ENCODE data around the gene RRAGC. TPM values are rescaled to one million over a fixed set of nuclear protein-coding genes. Genes with fewer than 3 reads are reported as not detected.
A peak's percentile ranks its signal among the peaks of the same experiment; 100 is the strongest.

Gene RRAGC
- total RNA-seq, 5 donors from 2014 or later (not counting 1 experiment from before 2014, with no cell fraction given): 14.8 to 22.1 (median 18.8) TPM

DNA sequence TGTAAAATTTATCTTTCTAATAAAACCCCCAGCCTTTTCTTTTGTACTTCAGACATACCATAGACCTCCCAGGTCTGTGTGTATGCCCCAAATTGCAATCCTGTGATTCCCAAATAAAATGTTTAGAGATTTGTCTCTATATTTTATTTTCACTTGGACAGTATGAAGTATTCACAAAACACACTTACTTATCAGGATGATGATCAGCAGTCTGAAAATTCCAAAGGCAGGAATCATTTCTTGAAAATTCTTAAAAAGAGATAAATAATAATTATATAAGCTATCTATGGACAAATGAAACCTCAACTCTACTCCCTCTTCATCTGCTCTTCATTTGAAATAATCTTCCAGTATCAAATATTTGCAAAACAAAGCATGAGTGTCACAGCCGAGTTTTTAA, 33.4 kb upstream of the RRAGC start:
- no peaks in the 10 kb centered on the region for H3K4me1 ChIP-seq (ENCODE audit: control insufficient read depth in 1 of 2, extremely low read depth in 1 of 2, insufficient read depth in 2 of 2, low read length in 2 of 2)
- no peak overlapping the region for H3K27ac ChIP-seq (ENCODE audit: low read length)
- no peak overlapping the region for H3K4me3 ChIP-seq (ENCODE audit: control insufficient read depth in 1 of 2, extremely low read depth in 1 of 2, low read length in 1 of 2)
- Mint-ChIP-seq H3K4me1 (peaks cover 0 to 7% (median 0%) of the 10 kb centered on the region in 3 donors), H3K9me3 (no peaks in the 10 kb centered on the region), H3K27ac (no peak overlapping the region), H3K4me3 (no peak overlapping the region), H3K36me3 (no peaks in the 10 kb centered on the region), H3K27me3 (no peaks in the 10 kb centered on the region)
- no CpG with 5 or more reads among the region's 1 CpG for WGBS (ENCODE audit: insufficient coverage)
- H3K36me3 ChIP-seq (ENCODE audit: control insufficient read depth in 2 of 2, extremely low read depth in 1 of 2, insufficient read depth in 1 of 2, low read length in 1 of 2): no peaks in the 10 kb centered on the region
- no peaks in the 10 kb centered on the region for H3K9me3 ChIP-seq
- no peak for DNase-seq
- H3K27me3 ChIP-seq (replicated peaks in 1 of 2; ENCODE audit: control insufficient read depth in 2 of 2, extremely low read depth in 1 of 2, insufficient read depth in 2 of 2, low read length in 1 of 2): no peaks in the 10 kb centered on the region
- POLR2A ChIA-PET: no interaction called here
- CTCF ChIA-PET: no interaction called here
- no peak for ATAC-seq (replicated peaks in 1 of 4)

DNA sequence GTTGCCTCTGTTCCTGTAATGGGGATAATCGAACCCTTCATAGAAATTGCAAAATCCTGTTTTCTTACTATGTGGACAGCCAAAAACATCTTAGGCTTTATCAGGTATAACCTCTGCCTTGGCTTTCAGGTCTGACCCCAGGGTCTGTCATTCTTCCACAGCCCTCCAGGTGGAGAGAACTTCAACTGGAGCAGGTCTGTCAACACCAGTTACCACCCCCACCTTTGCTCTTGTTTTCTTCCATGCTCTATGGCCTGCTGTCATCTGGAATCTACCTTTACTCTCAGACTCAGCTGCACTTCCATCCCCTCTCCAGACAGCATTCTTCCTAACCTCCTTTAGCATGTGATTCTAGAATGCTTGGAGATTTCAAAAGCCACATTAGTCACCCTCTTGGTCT, 32.2 kb upstream of the RRAGC start:
- H3K36me3 Mint-ChIP-seq: no peaks in the 10 kb centered on the region
- H3K27ac Mint-ChIP-seq: no peak overlapping the region
- WGBS (ENCODE audit: insufficient coverage): no CpG with 5 or more reads among the region's 1 CpG
- H3K36me3 ChIP-seq (ENCODE audit: control insufficient read depth in 2 of 2, extremely low read depth in 1 of 2, insufficient read depth in 1 of 2, low read length in 1 of 2): no peaks in the 10 kb centered on the region
- H3K4me3 ChIP-seq (ENCODE audit: control insufficient read depth in 1 of 2, extremely low read depth in 1 of 2, low read length in 1 of 2): no peak overlapping the region
- no peaks in the 10 kb centered on the region for H3K4me1 ChIP-seq (ENCODE audit: control insufficient read depth in 1 of 2, extremely low read depth in 1 of 2, insufficient read depth in 2 of 2, low read length in 2 of 2)
- H3K27ac ChIP-seq (ENCODE audit: low read length): no peak overlapping the region
- no peak overlapping the region for H3K4me3 Mint-ChIP-seq
- H3K27me3 ChIP-seq (replicated peaks in 1 of 2; ENCODE audit: control insufficient read depth in 2 of 2, extremely low read depth in 1 of 2, insufficient read depth in 2 of 2, low read length in 1 of 2): no peaks in the 10 kb centered on the region
- ATAC-seq (replicated peaks in 1 of 4) (peak in 1 of 4 experiments; percentile 59), DNase-seq (peak in 12 of 35 experiments; percentile 1 to 36 (median 6))
- ChIA-PET CTCF (no interaction called here), POLR2A (no interaction called here)
- H3K9me3 ChIP-seq: no peaks in the 10 kb centered on the region
- no peaks in the 10 kb centered on the region for H3K27me3 Mint-ChIP-seq
- H3K4me1 Mint-ChIP-seq: peaks cover 0 to 7% (median 1%) of the 10 kb centered on the region in 3 donors
- no peaks in the 10 kb centered on the region for H3K9me3 Mint-ChIP-seq

DNA sequence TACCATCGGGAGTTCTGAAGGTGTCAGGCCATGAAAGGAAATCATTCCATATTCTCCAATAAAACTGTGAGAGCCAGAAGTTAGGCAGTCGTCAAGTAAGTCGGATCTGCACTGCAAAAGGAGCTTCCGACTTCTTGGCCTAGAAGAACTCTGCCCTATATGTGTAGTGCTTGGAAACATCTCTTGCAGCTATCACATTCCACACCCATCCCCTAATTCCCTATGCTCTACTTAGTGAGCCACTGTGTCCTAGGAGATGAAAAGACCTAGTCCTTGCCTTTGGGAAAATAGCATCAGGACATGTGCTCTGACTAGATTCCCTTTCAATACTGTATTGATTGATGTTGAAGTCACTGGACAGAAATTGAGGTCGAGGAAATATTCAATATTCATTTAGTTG, 30.0 kb upstream of the RRAGC start:
- no peaks in the 10 kb centered on the region for H3K9me3 Mint-ChIP-seq
- Histone ChIP-seq H3K27me3 (replicated peaks in 1 of 2; ENCODE audit: control insufficient read depth in 2 of 2, extremely low read depth in 1 of 2, insufficient read depth in 2 of 2, low read length in 1 of 2) (no peaks in the 10 kb centered on the region), H3K9me3 (no peaks in the 10 kb centered on the region), H3K27ac (ENCODE audit: low read length) (no peak overlapping the region), H3K4me1 (ENCODE audit: control insufficient read depth in 1 of 2, extremely low read depth in 1 of 2, insufficient read depth in 2 of 2, low read length in 2 of 2) (no peaks in the 10 kb centered on the region), H3K4me3 (ENCODE audit: control insufficient read depth in 1 of 2, extremely low read depth in 1 of 2, low read length in 1 of 2) (no peak overlapping the region), H3K36me3 (ENCODE audit: control insufficient read depth in 2 of 2, extremely low read depth in 1 of 2, insufficient read depth in 1 of 2, low read length in 1 of 2) (no peaks in the 10 kb centered on the region)
- ChIA-PET CTCF (interaction anchor here in 1 of 2 donors (0.7 kb wide), 1 partner anchor 358 kb away, joined by 6 read pairs; no protein-coding TSS in a partner anchor), POLR2A (interaction anchor here in 1 of 2 donors (0.6 kb wide), 2 partner anchors 46 to 64 kb away, joined by 6 to 8 read pairs; no protein-coding TSS in a partner anchor)
- no CpG with 5 or more reads among the region's 5 CpGs for WGBS (ENCODE audit: insufficient coverage)
- DNase-seq: no peak
- H3K36me3 Mint-ChIP-seq: no peaks in the 10 kb centered on the region
- no peak overlapping the region for H3K4me3 Mint-ChIP-seq
- H3K27ac Mint-ChIP-seq: no peak overlapping the region
- peaks cover 0 to 7% (median 5%) of the 10 kb centered on the region in 3 donors for H3K4me1 Mint-ChIP-seq
- H3K27me3 Mint-ChIP-seq: no peaks in the 10 kb centered on the region
- ATAC-seq (replicated peaks in 1 of 4): no peak

DNA sequence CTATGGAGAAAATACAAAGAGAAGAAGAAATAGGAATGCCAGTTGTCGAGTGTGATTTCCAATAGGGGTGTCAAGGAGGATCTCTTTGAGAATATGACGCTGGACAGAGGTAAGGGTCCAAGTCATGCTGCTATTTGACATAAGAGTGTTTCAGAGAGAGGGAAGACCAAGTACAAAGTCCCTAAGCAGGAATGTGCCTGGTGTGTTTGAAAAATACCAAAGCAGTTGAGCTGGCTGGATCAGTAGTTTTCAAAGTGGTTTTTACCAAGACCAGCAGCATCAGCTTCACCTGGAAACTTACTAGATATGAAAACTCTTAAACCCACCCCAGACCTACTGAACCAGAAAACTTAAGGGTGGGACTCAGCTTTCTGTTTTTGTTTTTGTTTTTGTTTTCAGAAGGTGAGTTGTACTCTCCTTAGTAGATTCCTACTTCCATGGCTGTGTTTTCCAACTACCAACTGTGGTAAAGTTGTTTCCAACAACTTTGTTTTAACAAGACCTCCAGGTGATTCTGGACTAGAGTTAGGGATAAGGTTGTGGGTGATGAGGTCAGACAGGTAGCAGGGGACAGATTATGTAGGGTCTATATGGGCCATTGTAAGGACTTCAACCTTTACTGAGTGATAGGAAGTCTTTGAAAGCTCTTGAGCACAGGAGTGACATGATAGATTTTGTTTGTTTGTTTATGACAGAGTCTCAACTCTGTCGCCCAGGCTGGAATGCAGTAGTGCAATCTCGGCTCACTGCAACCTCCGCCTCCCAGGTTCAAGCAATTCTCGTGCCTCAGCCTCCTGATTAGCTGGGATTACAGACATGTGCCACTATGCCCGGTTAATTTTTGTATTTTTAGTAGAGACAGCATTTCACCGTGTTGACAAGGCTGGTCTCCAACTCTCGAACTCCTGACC, 29.1 kb upstream of the RRAGC start:
- no peaks in the 10 kb centered on the region for H3K27me3 Mint-ChIP-seq
- no peak overlapping the region for H3K27ac Mint-ChIP-seq
- Histone ChIP-seq H3K27me3 (replicated peaks in 1 of 2; ENCODE audit: control insufficient read depth in 2 of 2, extremely low read depth in 1 of 2, insufficient read depth in 2 of 2, low read length in 1 of 2) (no peaks in the 10 kb centered on the region), H3K36me3 (ENCODE audit: control insufficient read depth in 2 of 2, extremely low read depth in 1 of 2, insufficient read depth in 1 of 2, low read length in 1 of 2) (no peaks in the 10 kb centered on the region), H3K4me1 (ENCODE audit: control insufficient read depth in 1 of 2, extremely low read depth in 1 of 2, insufficient read depth in 2 of 2, low read length in 2 of 2) (no peaks in the 10 kb centered on the region), H3K4me3 (ENCODE audit: control insufficient read depth in 1 of 2, extremely low read depth in 1 of 2, low read length in 1 of 2) (no peak overlapping the region), H3K27ac (ENCODE audit: low read length) (no peak overlapping the region), H3K9me3 (no peaks in the 10 kb centered on the region)
- no peak overlapping the region for H3K4me3 Mint-ChIP-seq
- no peak for DNase-seq
- H3K36me3 Mint-ChIP-seq: no peaks in the 10 kb centered on the region
- CTCF ChIA-PET: no interaction called here
- POLR2A ChIA-PET: no interaction called here
- WGBS (ENCODE audit: insufficient coverage): 95% methylated on average over 8 of the region's 9 CpGs
- no peak for ATAC-seq (replicated peaks in 1 of 4)
- no peaks in the 10 kb centered on the region for H3K9me3 Mint-ChIP-seq
- H3K4me1 Mint-ChIP-seq: peaks cover 0 to 7% (median 5%) of the 10 kb centered on the region in 3 donors

DNA sequence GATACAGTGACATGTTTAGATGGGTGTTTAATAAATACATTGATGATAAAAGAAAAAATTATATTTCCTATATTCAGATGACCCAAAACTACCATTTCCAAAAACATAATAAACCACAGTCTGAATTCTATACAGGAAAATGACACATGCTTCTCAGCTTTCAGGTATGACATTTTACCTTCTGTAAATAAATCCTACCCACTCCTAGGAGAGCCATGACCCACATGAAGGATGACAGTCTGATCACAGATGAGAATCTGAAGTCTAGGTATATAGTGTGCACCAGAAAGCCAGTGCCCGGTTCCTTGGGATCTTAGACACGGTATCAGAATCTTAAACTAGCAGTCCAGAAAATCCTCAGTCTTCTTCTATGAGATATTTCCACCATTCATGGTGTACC, 25.5 kb upstream of the RRAGC start:
- H3K36me3 Mint-ChIP-seq: no peaks in the 10 kb centered on the region
- DNase-seq (no peak), ATAC-seq (replicated peaks in 1 of 4) (no peak)
- Histone ChIP-seq H3K36me3 (ENCODE audit: control insufficient read depth in 2 of 2, extremely low read depth in 1 of 2, insufficient read depth in 1 of 2, low read length in 1 of 2) (no peaks in the 10 kb centered on the region), H3K27me3 (replicated peaks in 1 of 2; ENCODE audit: control insufficient read depth in 2 of 2, extremely low read depth in 1 of 2, insufficient read depth in 2 of 2, low read length in 1 of 2) (no peaks in the 10 kb centered on the region), H3K4me3 (ENCODE audit: control insufficient read depth in 1 of 2, extremely low read depth in 1 of 2, low read length in 1 of 2) (no peak overlapping the region), H3K27ac (ENCODE audit: low read length) (no peak overlapping the region), H3K9me3 (no peaks in the 10 kb centered on the region), H3K4me1 (ENCODE audit: control insufficient read depth in 1 of 2, extremely low read depth in 1 of 2, insufficient read depth in 2 of 2, low read length in 2 of 2) (no peaks in the 10 kb centered on the region)
- no CpG with 5 or more reads among the region's 2 CpGs for WGBS (ENCODE audit: insufficient coverage)
- H3K27me3 Mint-ChIP-seq: no peaks in the 10 kb centered on the region
- no peak overlapping the region for H3K27ac Mint-ChIP-seq
- no peak overlapping the region for H3K4me3 Mint-ChIP-seq
- H3K9me3 Mint-ChIP-seq: no peaks in the 10 kb centered on the region
- H3K4me1 Mint-ChIP-seq: peaks cover 0 to 5% (median 0%) of the 10 kb centered on the region in 3 donors
- ChIA-PET POLR2A (no interaction called here), CTCF (no interaction called here)

DNA sequence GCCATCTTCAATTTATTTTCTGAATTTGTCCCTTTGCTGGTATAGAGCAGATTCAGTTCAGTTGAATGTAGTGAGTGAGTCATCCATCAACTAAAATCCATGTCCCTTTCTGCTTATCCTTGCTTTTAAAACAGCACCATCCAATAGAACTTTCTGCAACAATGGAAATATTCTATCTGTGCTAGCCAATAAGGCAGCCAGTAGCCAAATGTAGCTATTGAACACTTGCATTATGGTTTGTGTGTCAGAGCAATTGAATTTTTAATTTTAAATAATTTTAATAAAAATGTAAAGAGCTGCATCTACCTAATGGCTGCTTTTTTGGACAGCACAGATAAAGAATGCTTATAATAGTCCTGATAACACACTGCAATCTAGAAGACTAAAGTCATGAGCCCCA, 21.9 kb upstream of the RRAGC start, which contains the start of gene GJA9:
Gene GJA9 (minus strand): TSS at position 101 of the 400 bp plus-strand sequence. CDS start 5,489 bp downstream, outside the sequence.
- POLR2A ChIA-PET: interaction anchor here in 1 of 2 donors (0.6 kb wide), 1 partner anchor 1375 kb away, joined by 4 read pairs; no protein-coding TSS in a partner anchor
- no peak within 1 kb of the TSS for H3K4me3 ChIP-seq (ENCODE audit: control insufficient read depth in 1 of 2, extremely low read depth in 1 of 2, low read length in 1 of 2)
- Mint-ChIP-seq H3K4me1 (peaks cover 0 to 2% (median 0%) of the 10 kb centered on the region in 3 donors), H3K36me3 (no peaks in the 10 kb centered on the region), H3K27me3 (no peaks in the 10 kb centered on the region), H3K9me3 (no peaks in the 10 kb centered on the region), H3K4me3 (no peak within 1 kb of the TSS), H3K27ac (no peak within 1 kb of the TSS)
- H3K4me1 ChIP-seq (ENCODE audit: control insufficient read depth in 1 of 2, extremely low read depth in 1 of 2, insufficient read depth in 2 of 2, low read length in 2 of 2): no peaks in the 10 kb centered on the region
- no peak for DNase-seq
- no peaks in the 10 kb centered on the region for H3K9me3 ChIP-seq
- H3K36me3 ChIP-seq (ENCODE audit: control insufficient read depth in 2 of 2, extremely low read depth in 1 of 2, insufficient read depth in 1 of 2, low read length in 1 of 2): no peaks in the 10 kb centered on the region
- no peak for ATAC-seq (replicated peaks in 1 of 4)
- no peak within 1 kb of the TSS for H3K27ac ChIP-seq (ENCODE audit: low read length)
- CTCF ChIA-PET: interaction anchor here in 1 of 2 donors (0.6 kb wide), 2 partner anchors 12 to 321 kb away, joined by 3 to 4 read pairs; no protein-coding TSS in a partner anchor
- no peaks in the 10 kb centered on the region for H3K27me3 ChIP-seq (replicated peaks in 1 of 2; ENCODE audit: control insufficient read depth in 2 of 2, extremely low read depth in 1 of 2, insufficient read depth in 2 of 2, low read length in 1 of 2)

Data from T-cell (primary cell).